NCI-H1417 treated with DMSO at 0.1 percent for 48 hours (cell line): ENCODE measurements around the gene IQGAP2.
"Not testable (repeated sequence)": the region's sequence is repeated elsewhere in the genome, so short reads cannot be mapped to it uniquely, and the experiment has no call there.

ENCODE experiments used
- DNase-seq: peaks from one replicate; lab custom pipeline; 2025; lab: John Stamatoyannopoulos, UW

Gene IQGAP2

DNA sequence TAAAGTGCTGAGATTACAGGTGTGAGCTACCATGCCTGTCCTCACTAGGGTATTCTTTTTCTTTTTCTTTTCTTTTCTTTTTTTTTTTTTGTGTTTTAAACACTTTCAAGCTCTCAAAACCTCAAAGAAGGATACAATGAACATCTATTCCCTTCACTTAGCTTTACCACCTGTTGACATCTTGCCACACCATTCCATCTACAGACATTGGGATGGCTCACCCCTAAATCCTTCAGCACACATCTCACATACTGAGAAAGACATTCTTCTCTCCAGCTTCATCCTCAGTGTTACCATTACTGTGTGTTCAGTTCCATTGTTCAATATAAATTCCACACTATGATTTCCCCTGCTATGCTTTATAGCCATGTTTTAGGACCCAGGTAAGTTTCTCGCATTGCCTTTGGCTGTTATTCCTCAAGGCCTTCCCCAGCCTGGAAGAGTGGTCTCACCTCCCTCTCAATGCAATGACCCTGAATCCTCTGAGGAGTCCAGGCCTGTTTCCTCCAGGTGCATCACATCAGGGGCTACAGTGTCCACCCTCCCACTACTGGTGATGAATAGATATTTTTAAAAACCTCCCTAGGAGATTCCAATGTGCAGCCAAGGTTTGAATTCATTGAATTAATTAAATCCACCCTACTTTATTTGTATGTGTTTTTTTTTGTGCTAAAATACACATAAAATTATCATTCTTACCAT lies 16.7 kb downstream of the IQGAP2 start:
- no peak for DNase-seq

GRCh38 chr5:76422227-76422626 lies 19.1 kb downstream of the IQGAP2 start:
- DNase-seq = no peak

DNA sequence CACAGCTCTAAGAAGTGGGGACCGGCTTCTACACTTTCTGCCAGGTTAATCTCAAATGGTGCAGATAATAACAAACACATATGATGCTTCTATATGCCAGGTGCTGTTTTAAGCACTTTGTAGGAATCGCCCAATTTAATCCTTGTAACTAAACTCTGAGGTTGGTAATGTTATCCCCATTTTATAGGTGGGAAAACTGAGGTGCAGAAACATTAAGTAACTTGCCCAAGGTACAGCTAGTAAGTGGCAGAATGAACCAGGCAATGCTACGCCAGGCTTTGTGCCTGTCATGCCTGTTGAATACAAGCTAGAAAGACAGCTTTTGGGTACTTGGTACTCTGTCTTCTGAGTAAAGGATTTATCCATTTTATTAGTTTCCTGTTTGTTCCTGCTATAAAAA lies 19.7 kb downstream of the IQGAP2 start:
- DNase-seq = no peak

DNA sequence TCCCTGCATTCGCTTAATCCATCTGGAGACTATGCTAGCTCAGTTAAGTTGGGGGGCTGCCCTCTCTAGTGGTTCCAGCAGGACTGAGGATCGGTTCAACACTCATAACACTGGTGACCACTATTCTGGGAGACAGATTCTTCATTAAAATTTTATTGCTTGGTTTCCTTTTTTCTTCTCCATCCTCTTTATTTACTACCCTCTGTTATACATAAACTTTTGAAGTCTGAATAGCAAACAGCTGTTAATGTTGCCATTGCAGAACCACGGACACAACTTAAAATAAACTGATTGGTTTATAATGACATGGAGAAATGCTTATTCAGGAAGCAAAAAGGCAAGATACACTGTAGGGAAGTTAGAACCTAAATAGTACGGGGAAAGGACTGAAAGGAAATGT lies 22.1 kb downstream of the IQGAP2 start:
- DNase-seq = no peak

DNA sequence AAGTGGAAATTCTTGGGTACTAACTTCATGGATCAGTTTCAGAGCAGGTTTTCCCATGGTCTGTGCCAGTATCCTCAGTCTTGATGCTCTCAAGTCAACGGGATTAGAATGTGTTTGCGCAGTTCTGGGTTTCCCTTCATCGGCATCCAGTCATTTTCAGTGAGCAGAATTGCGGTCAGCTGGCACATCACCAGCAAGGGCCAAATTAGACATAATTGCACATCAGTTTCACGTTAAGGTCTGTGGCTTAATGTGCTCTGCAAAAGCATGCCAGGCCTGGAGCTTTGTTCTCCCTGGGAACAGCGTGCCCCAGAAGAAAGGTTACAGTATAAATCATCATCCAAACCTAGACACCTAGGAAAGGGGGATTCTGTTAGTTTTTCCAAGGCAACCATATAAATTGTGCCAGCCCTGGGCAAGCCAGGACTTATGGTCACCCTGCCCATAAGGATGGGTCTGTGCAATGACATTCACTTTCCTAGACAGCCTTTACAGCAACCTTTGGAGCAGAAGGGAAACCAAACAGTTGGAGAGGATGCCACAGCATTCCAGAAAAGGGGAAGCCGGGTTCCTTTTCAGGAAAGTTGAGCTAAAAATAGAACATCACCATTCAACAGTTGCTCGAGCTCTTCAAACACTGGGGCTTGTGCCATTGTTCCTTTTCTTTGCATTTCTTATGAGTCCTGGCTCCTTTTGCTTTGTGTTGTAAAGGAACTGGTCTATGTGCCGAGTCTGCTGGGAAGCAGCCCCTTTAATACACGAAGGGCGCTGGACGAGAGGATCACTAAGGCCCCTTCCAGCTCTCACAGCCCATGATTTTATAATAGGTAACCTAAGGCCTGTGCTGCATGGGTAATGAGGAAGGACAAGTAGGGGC lies 23.1 kb downstream of the IQGAP2 start:
- DNase-seq = no peak

- DNase-seq = no peak
Observed at GRCh38 chr5:76427206-76428140, 24.4 kb downstream of the IQGAP2 start.

- not testable (repeated sequence) for DNase-seq
Observed at GRCh38 chr5:76428550-76428949, 25.5 kb downstream of the IQGAP2 start.

DNA sequence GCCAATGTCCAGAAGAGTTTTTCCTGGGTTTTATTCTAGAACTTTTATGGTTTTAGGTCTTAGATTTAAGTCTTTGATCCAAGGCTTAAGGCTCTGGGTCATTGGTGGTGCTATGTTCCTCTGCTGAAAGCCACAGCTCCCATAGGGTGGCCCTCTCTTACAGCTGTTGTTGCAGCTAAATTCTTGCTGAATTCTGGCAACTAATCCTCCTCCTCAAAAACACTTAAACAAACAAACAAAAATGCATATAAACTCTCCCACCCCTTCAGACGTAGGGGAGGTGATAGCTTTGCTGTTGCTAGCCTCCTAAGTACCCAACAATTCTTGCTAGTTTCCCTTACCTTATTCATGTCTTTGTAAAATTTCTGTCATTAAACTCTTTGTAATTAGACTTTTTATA lies 30.2 kb downstream of the IQGAP2 start:
- no peak for DNase-seq

DNA sequence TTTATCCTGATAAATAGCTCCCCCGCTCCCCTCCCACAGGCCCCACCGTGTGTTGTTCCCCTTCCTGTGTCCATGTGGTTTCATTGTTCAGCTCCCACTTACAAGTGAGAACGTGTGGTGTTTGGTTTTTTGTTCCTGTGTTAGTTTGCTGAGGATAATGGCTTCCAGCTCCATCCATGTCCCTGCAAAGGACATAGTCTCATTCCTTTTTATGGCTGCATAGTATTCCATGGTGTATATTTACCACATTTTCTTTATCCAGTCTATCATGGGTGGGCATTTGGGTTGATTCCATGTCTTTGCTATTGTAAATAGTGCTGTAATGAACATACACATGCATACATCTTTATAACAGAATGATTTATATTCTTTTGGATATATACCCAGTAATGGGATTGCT lies 34.4 kb downstream of the IQGAP2 start:
- DNase-seq = not testable (repeated sequence)

DNA sequence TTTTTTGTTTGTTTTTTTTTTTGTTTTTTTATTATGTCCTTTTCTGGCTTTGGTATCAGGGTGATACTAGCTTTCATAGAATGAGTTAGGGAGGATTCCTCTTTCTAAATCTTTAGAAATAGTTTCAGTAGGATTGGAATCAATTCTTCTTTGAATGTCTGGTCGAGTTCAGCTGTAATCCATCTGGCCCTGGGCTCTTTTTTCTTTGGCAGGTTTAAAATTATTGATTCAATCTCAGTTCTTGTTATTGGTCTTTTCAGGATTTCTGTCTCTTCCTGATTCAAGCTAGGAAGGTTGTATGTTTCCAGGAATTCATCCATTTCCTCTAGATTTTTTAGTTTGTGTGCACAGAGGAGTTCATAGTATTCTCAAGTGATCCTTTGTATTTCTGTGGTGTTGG lies 34.9 kb downstream of the IQGAP2 start:
- DNase-seq = no peak

GRCh38 chr5:76439201-76439600 lies 36.1 kb downstream of the IQGAP2 start:
- no peak for DNase-seq

DNA sequence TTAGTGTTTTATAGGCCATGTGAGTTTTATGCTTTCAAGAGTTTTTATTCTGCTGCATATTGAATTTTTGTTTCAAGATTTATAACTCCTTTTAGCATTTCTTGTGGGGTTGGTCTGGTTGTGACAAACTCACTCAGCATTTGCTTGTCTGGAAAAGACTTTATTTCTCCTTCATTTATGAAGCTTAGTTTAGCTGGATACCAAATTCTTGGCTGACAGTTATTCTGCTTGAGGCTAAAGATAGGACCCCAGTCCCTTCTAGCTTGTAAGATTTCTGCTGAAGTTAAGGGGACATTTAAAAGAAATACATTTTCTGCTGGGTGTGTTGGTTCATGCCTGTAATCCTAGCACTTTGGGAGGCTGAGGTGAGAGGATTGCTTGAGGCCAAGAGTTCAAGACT lies 36.8 kb downstream of the IQGAP2 start:
- DNase-seq = no peak

DNA sequence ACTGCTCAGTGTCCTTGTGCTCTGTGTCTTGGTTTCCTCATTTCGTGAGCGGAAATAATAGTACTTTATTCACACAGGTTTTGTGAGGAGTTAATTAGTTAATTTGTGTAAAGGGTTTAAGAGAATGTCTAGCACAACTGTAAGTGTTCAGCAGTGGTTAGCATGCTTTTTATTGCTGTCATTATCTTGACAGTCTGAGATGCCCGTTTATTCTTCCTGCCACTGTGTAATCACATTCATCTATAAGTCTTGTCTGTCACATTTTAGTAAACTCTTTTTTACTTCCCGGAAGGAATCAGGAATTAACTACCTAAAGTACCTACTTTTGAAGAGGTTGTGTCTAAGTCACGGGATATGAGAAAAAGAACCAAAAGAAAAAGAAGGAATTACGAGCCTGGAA lies 38.0 kb downstream of the IQGAP2 start:
- DNase-seq = no peak

- no peak for DNase-seq
Observed at GRCh38 chr5:76441890-76442673, 39.0 kb downstream of the IQGAP2 start.

GRCh38 chr5:76443066-76443800 lies 40.1 kb downstream of the IQGAP2 start:
- no peak for DNase-seq

DNA sequence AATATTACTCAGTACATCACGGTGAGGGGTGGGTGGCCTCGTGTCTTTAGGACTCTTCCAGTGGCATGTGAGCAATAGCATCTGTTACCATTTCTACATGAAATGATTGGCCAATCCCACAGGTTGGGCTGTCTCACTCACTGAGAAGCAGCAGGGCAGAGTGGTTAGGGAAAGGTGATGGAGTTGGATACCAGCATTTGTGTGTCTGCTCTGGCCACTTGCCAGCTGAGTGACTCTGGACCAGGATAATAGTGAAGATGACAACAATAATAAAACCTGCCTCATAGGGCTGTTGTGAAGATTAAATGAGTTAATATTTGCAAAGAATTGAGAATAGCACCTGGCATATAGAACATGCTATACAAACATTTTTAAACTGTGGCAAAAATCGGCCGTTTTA lies 42.0 kb downstream of the IQGAP2 start:
- no peak for DNase-seq

DNA sequence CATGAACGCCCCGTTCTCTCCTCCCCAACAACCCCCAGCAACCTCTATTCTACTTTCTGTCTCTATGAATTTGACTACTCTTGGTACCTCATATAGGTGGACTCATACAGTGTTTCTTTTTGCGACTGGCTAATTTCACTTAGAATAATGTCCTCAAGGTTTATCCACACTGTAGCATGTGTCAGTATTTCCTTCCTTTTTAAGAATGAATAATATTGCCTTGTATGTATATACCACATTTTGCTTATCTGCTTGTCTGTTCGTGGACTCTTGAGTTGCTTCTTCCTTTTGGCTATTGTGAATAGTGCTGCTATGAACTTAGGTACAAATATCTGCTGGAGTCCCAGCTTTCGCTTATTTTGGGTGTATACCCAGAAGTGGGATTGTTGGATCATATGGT lies 42.7 kb downstream of the IQGAP2 start:
- DNase-seq = no peak

DNA sequence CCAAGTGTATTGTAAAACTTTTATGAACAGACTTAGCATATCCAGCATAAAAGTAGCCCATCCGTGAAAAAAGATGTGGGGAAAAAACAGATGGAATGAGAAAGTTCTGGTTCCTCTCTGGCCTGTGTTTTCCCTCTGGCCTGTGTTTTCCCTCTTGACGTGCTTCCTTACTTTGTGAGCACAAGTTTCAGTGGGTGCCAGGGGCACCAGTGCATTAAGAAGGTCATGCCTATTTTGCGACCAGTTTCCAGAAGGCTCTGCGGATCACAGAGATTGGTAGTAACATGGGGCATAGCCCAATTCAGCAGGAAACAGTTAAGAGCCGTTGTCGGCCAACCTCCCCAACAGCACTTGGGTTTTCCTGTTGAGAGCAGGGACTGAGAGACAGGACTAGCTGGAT lies 43.7 kb downstream of the IQGAP2 start:
- no peak for DNase-seq

- no peak for DNase-seq
Observed at GRCh38 chr5:76449606-76450005, 46.5 kb downstream of the IQGAP2 start.

- DNase-seq = no peak
Observed at GRCh38 chr5:76450054-76450453, 47.0 kb downstream of the IQGAP2 start.
